Smooth muscle cell (in vitro differentiated cells): ENCODE data around the gene PSME3. TPM values are rescaled to one million over a fixed set of nuclear protein-coding genes. Genes with fewer than 3 reads are reported as not detected.
"Not testable (repeated sequence)": the region's sequence is repeated elsewhere in the genome, so short reads cannot be mapped to it uniquely, and the experiment has no call there.

ENCODE experiments used
- DNase-seq: peaks from one replicate; lab custom pipeline; 2025; ENCODE audit not compliant: unreplicated experiment; lab: John Stamatoyannopoulos, UW
- H2AFZ ChIP-seq: fragments of 200-600 bp; sonication (generic); 2 replicates; pipeline ENCODE4 v1.6.0; 2016; ENCODE audit warnings: antibody characterized with exemption, low read depth, mild to moderate bottlenecking
- H3F3A ChIP-seq: fragments of 200-600 bp; sonication (generic); 2 replicates; pipeline ENCODE4 v1.6.0; 2017; ENCODE audit warnings: antibody characterized with exemption, low read depth
- H3K27ac ChIP-seq: fragments of 200-600 bp; sonication (generic); 2 replicates; pipeline ENCODE4 v1.5.1; 2016; ENCODE audit warnings: low read depth, mild to moderate bottlenecking
- H3K27me3 ChIP-seq: fragments of 200-600 bp; sonication (generic); 2 replicates; pipeline ENCODE4 v1.6.1; 2016; ENCODE audit warnings: low read depth, mild to moderate bottlenecking
- H3K36me3 ChIP-seq: fragments of 200-600 bp; sonication (generic); 2 replicates; pipeline ENCODE4 v1.5.1; 2016; ENCODE audit warnings: low read depth
- H3K4me1 ChIP-seq: fragments of 200-600 bp; sonication (generic); 2 replicates; pipeline ENCODE4 v1.5.1; 2016; ENCODE audit warnings: low read depth
- H3K4me2 ChIP-seq: fragments of 200-600 bp; sonication (generic); 2 replicates; pipeline ENCODE4 v1.6.0; 2016; ENCODE audit warnings: mild to moderate bottlenecking
- H3K4me3 ChIP-seq: fragments of 200-600 bp; sonication (generic); 2 replicates; pipeline ENCODE4 v1.5.1; 2016; ENCODE audit warnings: mild to moderate bottlenecking
- H3K79me2 ChIP-seq: fragments of 200-600 bp; sonication (generic); 2 replicates; pipeline ENCODE4 v1.6.0; 2016; ENCODE audit warnings: low read depth, mild to moderate bottlenecking
- H3K9ac ChIP-seq: fragments of 200-600 bp; sonication (generic); 2 replicates; pipeline ENCODE4 v1.6.0; 2016; ENCODE audit warnings: low read depth
- H3K9me3 ChIP-seq: fragments of 200-600 bp; sonication (generic); replicated peaks from 2 replicates; pipeline ENCODE4 v1.5.1; 2016; ENCODE audit warnings: low read depth
- H4K20me1 ChIP-seq: fragments of 200-600 bp; sonication (generic); 2 replicates; pipeline ENCODE4 v1.6.0; 2016; ENCODE audit warnings: low read depth
- CTCF ChIP-seq: fragments of 200-600 bp; sonication (generic); IDR thresholded peaks from 2 replicates; pipeline ENCODE4 v1.5.1; 2017; ENCODE audit warnings: borderline replicate concordance, mild to moderate bottlenecking, antibody characterized with exemption; ENCODE audit not compliant: insufficient read depth, poor library complexity, severe bottlenecking
- WGBS: methylation state at CpG from one replicate; pipeline ENCODE4 v1.1.7; 2016; ENCODE audit warnings: low lambda C conversion rate; 5-methylcytosine and 5-hydroxymethylcytosine counted together
- polyA plus RNA-seq: library from polyadenylated mRNA; unstranded; fragments of >200 nt; fragmentation: Nextera tagmentation; extraction: Ambion mirVana; gene quantifications from 2 replicates; pipeline ENCODE4 v1.2.1, GENCODE V29; 2016
- total RNA-seq: library from RNA; depleted of rRNA; stranded (reverse); fragments of >200 nt; gene quantifications from 2 replicates; pipeline ENCODE4 v1.2.3, GENCODE V29; 2014

The PSME3 gene
- total and polyA plus RNA-seq, 2 experiments from 2014 or later = 67.1 to 85.3 TPM

- no peak overlapping the region for H3K9ac ChIP-seq
- no peaks in the 10 kb centered on the region for H3F3A ChIP-seq
- H3K9me3 ChIP-seq = no peaks in the 10 kb centered on the region
- H3K4me1 ChIP-seq = no peaks in the 10 kb centered on the region
- no peaks in the 10 kb centered on the region for H3K36me3 ChIP-seq
- no peak overlapping the region for H3K4me2 ChIP-seq
- H3K27ac ChIP-seq = no peak overlapping the region
- H3K27me3 ChIP-seq = peaks cover 3% of the 10 kb centered on the region
- H3K4me3 ChIP-seq = no peak overlapping the region
- 89% methylated on average over 8 of the region's 8 CpGs for WGBS
- H4K20me1 ChIP-seq = no peaks in the 10 kb centered on the region
- no peak for TF ChIP-seq CTCF
- no peak overlapping the region for H2AFZ ChIP-seq
- no peak for DNase-seq
- no peaks in the 10 kb centered on the region for H3K79me2 ChIP-seq
These were observed 21.9 kb downstream of the PSME3 start for GRCh38 chr17:42855048-42855596.

- not testable (repeated sequence) for H3K9ac ChIP-seq, H3K4me2 ChIP-seq, H3K4me3 ChIP-seq, H3K27me3 ChIP-seq, H3K27ac ChIP-seq, H3F3A ChIP-seq, H2AFZ ChIP-seq, H3K36me3 ChIP-seq, H4K20me1 ChIP-seq, H3K4me1 ChIP-seq, H3K79me2 ChIP-seq, H3K9me3 ChIP-seq, DNase-seq
- 92% methylated on average over 5 of the region's 8 CpGs for WGBS
These were observed 22.9 kb downstream of the PSME3 start for GRCh38 chr17:42856093-42856492.

GRCh38 chr17:42856516-42856915 lies 23.3 kb downstream of the PSME3 start:
- 95% methylated on average over 5 of the region's 8 CpGs for WGBS
- H3K9ac ChIP-seq, DNase-seq, H4K20me1 ChIP-seq, H3K27me3 ChIP-seq, H3K79me2 ChIP-seq, H3F3A ChIP-seq, H3K4me3 ChIP-seq, H3K4me2 ChIP-seq, H2AFZ ChIP-seq, H3K36me3 ChIP-seq, H3K4me1 ChIP-seq, H3K9me3 ChIP-seq, H3K27ac ChIP-seq: not testable (repeated sequence)

- Histone ChIP-seq H3K36me3 (no peaks in the 10 kb centered on the region), H3K27ac (no peak overlapping the region), H3K9ac (no peak overlapping the region), H3K4me3 (no peak overlapping the region), H3K9me3 (no peaks in the 10 kb centered on the region), H3F3A (no peaks in the 10 kb centered on the region), H3K79me2 (no peaks in the 10 kb centered on the region), H3K4me1 (no peaks in the 10 kb centered on the region), H3K27me3 (peaks cover 3% of the 10 kb centered on the region), H4K20me1 (no peaks in the 10 kb centered on the region), H2AFZ (no peak overlapping the region), H3K4me2 (no peak overlapping the region)
- DNase-seq = no peak
- WGBS = 80% methylated on average over 1 of the region's 1 CpG
- no peak for TF ChIP-seq CTCF
These were observed 24.2 kb downstream of the PSME3 start for GRCh38 chr17:42857389-42857788.

- TF ChIP-seq CTCF = no peak
- DNase-seq = no peak
- H3K4me1 ChIP-seq = no peaks in the 10 kb centered on the region
These were observed 32.5 kb downstream of the PSME3 start for GRCh38 chr17:42865638-42866094.

More at GRCh38 chr17:42865638-42866094, 32.5 kb downstream of the PSME3 start:
- Histone ChIP-seq H2AFZ (no peak overlapping the region), H3K27me3 (no peaks in the 10 kb centered on the region), H3K36me3 (no peaks in the 10 kb centered on the region), H3K27ac (peak overlapping the region; percentile 93), H3K4me2 (peak overlapping the region; percentile 50), H3K9me3 (peaks cover 2% of the 10 kb centered on the region), H3F3A (no peaks in the 10 kb centered on the region), H4K20me1 (no peaks in the 10 kb centered on the region), H3K9ac (no peak overlapping the region), H3K4me3 (no peak overlapping the region), H3K79me2 (no peaks in the 10 kb centered on the region)
- 85% methylated on average over 7 of the region's 7 CpGs for WGBS
